HG03571 (cell line): ENCODE results near the gene FSIP1.

Experiments used
- ATAC-seq: cut with Tn5 transposase; IDR thresholded peaks from one replicate; pipeline ENCODE4 v1.9.1; 2021; ENCODE audit not compliant: unreplicated experiment

Gene FSIP1

DNA sequence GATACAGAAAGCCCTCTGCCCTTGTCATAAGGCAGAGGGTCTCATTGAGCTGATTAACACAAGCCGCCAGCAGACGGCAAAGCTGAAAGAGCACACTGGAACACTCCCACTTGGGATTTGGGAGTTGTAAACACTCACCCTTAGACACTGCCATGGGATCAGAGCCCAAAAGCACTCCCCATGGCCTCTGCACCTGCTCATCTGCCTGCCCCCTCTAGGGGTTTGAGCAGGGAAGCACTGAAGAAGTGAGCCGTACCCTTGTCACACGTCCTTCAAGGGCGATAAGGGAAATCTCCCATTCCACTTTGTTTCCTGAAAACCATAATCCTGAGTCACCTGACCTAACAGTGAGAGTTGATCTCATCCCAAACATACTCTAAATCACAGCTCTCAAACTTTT is 14.7 kb downstream of the FSIP1 start:
- no peak for ATAC-seq

- no peak for ATAC-seq
These were observed 21.6 kb downstream of the FSIP1 start for GRCh38 chr15:39761006-39761405.

DNA sequence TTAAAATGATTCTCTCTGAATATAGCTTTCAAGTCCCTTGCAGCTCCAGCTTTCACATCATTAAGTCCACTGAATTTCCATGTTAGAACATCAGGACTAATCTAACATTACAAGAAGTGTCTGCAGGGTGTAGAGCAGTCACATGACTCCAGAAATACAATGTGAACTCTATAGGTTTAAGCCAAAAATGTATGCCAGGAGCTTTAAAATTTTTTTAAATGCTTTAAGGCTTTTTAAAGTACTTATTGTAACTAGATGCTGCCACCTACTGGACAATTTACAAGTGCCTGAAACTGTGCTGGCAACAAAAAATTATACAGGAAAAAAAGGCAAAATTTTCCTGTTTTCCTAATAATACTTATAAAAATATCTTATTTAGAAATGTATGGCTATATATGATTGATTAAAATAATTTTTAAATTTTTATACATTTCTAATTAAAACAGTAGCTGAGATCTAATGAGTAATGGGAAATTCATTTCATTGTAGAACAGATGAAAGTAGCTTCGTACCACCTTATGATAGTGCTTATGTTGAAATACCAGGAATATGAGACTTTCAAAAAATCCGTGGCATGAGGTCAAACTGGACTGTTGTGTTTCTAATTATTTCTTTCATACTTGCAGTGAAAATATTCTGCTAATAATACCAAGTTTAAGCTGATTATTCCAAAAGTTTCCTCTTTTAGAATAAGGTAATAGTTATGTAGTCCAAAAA is 25.7 kb downstream of the FSIP1 start:
- no peak for ATAC-seq

GRCh38 chr15:39752991-39753390 is 29.6 kb downstream of the FSIP1 start:
- ATAC-seq, result no peak

DNA sequence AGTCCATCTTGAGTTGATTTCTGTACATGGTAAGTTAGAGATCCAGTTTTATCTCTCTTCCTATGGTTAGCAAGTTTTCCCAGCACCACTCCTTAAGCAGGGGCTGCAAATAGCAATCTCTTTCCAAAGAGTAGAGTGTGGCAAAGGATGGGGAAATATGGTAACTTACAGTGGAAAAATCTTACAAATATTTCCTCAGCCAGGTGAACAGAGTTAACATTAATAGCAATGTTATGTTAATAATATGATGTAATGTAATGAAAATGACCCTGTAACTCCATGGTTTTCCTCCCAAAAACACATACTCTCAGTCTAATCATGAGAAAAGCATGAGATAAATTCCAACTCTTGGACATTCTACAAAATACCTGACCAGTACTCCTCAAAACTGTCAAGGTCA is 30.4 kb downstream of the FSIP1 start:
- ATAC-seq, result no peak

GRCh38 chr15:39748276-39748675 is 34.4 kb downstream of the FSIP1 start:
- ATAC-seq, result no peak

GRCh38 chr15:39747326-39747725 is 35.3 kb downstream of the FSIP1 start:
- no peak for ATAC-seq

- ATAC-seq, result no peak
These were observed 35.8 kb downstream of the FSIP1 start for GRCh38 chr15:39746714-39747276.

- no peak for ATAC-seq
These were observed 36.5 kb downstream of the FSIP1 start for GRCh38 chr15:39746176-39746575.

DNA sequence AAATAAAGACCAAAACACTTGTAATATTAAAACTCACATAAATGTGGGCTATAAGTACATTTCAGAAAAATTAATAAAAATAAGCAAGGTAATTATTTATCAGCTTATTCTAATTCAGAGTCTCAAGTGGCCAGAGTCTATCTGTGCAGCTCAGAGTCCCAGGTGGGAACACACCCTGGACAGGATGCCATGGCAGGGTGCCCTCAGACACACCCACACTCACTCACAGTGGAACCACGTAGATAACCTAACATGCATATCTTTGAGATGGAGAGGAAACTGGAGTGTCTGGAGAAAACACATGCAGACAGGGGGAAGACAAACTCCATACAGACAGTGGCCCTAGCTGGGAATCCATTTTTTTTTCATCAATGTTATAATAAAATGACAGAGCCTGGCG is 37.2 kb downstream of the FSIP1 start:
- ATAC-seq, result no peak

GRCh38 chr15:39744334-39745103 is 38.1 kb downstream of the FSIP1 start:
- no peak for ATAC-seq

DNA sequence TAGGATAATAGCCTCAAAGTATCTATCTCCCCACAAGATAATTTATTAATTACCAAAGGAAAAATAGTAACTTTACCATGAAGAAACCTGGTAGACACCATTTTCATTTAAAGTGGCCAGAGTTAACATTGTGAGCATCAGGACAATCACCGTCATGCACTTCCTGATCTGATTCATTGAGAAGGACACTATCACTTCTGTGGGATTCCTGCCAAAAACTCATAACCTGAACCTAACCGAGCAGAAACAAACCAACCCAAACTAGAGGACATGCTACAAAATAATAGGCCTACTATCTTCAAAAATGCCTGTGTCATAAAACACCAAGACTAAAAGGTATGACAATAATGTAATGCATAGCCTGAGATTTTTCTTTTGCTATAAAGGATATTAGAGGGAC is 39.0 kb downstream of the FSIP1 start:
- no peak for ATAC-seq

DNA sequence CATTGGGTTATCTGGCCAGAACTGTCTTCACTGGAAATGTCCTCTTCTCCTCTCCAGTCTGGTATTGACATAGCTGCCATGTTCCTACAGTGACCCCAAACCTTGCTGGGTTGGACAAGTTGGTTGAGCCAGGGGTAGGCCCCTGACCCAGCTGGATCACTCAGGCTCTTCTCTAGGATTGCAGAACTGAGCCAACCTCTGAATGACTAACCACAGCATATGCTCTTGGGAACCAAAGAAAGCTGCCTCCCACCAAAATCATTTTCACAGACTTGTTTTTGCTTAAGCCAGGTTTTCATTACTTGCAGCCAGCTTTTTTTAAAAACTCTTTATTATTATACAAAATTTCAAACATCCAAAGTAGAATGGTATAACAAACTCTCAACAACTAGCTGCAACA is 41.4 kb downstream of the FSIP1 start:
- ATAC-seq, result no peak

GRCh38 chr15:39738998-39739397 is 43.6 kb downstream of the FSIP1 start:
- no peak for ATAC-seq

DNA sequence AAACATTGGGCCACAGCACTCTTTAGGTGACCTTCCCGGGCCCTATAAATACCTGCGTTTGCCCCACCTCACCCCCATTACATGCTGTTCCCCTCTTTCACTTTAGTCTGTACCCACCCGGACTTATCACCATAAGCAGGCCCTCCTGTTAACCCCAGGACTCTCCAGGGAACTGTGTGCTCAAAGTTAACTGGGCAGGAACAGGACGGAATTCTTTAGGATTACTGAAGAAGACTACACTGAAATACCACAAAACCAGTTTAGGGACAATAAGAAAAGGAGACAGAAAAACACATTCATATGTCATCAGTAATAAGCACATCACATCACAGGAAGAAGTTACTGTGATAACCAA is 45.5 kb downstream of the FSIP1 start:
- ATAC-seq, result no peak

GRCh38 chr15:39736412-39737195 is 46.0 kb downstream of the FSIP1 start:
- ATAC-seq, result no peak

- ATAC-seq, result no peak
These were observed 47.4 kb downstream of the FSIP1 start for GRCh38 chr15:39735120-39735717.

DNA sequence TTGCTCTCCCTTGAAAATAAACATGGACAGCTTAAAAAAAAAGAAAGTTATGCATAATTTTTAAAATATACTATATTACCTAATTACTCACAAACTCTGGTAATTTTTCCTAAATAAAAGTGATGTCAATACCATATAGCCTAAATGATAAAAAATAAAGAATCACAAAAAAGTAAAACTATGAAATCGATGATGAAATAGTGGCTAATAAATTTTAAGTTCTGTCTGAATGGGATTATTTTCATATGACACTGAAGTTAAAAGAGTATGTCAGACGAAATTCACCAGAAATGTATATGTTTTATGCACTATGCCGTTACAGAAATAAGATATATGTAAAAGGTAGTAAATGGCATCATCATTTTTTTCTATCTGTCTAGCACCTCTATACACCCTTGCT is 51.4 kb downstream of the FSIP1 start:
- ATAC-seq, result no peak

GRCh38 chr15:39730552-39730951 is 52.1 kb downstream of the FSIP1 start:
- ATAC-seq, result no peak

DNA sequence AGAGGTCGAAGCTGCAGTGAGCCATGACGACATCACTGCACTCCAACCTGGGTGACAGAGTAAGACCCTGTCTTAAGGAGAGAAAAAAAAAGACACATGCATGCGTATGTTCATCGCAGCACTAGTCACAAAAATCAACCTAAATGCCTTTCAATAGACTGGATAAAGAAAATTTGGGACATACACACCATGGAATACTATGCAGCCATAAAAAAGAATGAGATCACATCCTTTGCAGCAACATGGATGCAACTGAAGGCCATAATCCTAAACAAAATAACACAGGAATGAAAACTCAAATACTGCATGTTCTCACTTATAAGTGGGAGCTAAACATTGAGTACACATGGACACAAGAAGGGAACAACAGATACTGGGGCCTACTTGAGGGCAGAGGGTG is 53.1 kb downstream of the FSIP1 start:
- no peak for ATAC-seq

DNA sequence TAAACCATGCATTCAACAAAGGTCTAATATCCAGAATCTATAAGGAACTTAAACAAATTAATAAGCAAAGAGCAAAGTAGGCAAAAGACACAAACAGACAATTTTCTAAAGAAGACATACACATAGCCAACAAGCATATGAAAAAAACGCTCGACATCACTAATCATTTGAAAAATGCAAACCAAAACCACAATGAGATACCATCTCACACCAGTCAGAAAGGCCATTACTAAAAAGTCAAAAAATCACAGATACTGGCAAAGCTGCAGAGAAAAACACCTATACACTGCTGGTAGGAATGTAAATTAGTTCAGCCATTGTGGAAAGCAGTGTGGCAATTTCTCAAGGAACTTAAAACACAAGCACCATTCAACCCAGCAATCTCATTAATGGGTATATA is 53.8 kb downstream of the FSIP1 start:
- no peak for ATAC-seq
